ENCODE results near the gene CES3.
"Not testable (repeated sequence)": the region's sequence is repeated elsewhere in the genome, so short reads cannot be mapped to it uniquely, and the experiment has no call there.

The CES3 gene

DNA sequence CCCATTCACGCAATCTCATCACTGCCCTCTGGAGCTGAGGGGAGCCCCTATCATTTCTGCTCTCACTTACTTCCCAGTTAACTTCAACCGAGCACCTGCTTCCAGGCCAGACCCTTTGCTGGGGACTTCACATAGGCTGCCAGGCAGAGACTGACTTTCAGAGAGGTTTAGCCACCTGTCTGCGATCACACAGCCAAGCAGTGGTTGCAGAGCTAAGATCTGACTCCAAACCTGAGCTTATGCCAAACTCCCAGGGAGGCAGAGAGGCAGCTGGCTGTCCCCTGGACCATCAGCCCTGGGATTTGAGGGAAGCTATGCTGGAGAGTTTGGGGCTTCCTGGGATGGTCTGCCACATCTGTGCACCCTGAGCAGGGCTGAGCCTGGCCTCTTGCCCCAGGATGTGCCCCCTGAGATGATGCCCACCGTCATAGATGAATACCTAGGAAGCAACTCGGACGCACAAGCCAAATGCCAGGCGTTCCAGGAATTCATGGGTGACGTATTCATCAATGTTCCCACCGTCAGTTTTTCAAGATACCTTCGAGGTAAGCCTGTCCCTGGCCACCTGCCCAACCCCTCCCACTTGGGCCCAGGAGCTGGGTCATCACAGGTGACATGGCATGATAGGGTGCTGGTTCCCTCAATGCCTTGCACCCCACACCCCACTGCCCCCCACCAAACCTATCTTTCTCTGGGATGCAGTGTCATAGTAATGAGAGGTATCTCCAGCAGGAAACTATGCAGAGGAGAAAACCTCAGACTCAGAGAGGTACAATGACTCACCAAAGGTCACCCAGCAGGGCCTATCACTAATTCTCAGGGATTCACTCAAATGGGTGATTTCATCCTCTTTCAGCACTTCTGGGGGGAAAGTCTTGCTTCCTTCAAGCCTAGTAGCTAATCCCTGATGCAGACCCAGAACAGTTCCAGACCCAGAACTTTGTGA, 10.0 kb downstream of the CES3 start:
- peak; percentile 70 for DNase-seq (ENCODE audit: low spot score)

DNA sequence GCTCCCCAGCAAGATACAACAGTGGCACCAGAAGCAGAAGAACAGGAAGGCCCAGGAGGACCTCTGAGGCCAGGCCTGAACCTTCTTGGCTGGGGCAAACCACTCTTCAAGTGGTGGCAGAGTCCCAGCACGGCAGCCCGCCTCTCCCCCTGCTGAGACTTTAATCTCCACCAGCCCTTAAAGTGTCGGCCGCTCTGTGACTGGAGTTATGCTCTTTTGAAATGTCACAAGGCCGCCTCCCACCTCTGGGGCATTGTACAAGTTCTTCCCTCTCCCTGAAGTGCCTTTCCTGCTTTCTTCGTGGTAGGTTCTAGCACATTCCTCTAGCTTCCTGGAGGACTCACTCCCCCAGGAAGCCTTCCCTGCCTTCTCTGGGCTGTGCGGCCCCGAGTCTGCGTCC, 11.9 kb downstream of the CES3 start:
- DNase-seq (ENCODE audit: low spot score): no peak

DNA sequence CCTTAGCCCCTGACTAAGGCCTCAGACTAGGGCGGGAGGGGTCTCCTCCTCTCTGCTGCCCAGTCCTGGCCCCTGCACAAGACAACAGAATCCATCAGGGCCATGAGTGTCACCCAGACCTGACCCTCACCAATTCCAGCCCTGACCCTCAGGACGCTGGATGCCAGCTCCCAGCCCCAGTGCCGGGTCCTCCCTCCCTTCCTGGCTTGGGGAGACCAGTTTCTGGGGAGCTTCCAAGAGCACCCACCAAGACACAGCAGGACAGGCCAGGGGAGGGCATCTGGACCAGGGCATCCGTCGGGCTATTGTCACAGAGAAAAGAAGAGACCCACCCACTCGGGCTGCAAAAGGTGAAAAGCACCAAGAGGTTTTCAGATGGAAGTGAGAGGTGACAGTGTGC, 12.7 kb downstream of the CES3 start:
- no peak for DNase-seq (ENCODE audit: low spot score)

DNA sequence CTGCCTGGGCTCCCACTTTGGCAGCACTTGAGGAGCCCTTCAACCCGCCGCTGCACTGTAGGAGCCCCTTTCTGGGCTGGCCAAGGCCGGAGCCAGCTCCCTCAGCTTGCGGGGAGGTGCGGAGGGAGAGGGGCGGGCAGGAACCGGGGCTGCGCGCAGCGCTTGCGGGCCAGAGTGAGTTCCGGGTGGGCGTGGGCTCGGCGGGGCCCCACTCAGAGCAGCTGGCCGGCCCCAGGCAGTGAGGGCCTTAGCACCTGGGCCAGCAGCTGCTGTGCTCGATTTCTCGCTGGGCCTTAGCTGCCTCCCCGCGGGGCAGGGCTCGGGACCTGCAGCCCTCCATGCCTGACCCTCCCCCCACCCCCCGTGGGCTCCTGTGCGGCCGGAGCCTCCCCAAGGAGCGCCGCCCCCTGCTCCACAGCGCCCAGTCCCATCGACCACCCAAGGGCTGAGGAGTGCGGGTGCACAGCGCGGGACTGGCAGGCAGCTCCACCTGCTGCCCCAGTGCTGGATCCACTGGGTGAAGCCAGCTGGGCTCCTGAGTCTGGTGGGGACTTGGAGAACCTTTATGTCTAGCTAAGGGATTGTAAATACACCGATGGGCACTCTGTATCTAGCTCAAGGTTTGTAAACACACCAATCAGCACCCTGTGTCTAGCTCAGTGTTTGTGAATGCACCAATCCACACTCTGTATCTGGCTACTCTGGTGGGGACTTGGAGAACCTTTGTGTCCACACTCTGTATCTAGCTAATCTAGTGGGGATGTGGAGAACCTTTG, 13.3 kb downstream of the CES3 start:
- not testable (repeated sequence) for DNase-seq (ENCODE audit: low spot score)

DNA sequence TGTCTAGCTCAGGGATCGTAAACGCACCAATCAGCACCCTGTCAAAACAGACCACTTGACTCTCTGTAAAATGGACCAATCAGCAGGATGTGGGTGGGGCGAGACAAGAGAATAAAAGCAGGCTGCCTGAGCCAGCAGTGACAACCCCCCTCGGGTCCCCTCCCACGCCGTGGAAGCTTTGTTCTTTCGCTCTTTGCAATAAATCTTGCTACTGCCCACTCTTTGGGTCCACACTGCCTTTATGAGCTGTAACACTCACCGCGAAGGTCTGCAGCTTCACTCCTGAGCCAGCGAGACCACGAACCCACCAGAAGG, 13.8 kb downstream of the CES3 start:
- DNase-seq (ENCODE audit: low spot score): not testable (repeated sequence)

DNA sequence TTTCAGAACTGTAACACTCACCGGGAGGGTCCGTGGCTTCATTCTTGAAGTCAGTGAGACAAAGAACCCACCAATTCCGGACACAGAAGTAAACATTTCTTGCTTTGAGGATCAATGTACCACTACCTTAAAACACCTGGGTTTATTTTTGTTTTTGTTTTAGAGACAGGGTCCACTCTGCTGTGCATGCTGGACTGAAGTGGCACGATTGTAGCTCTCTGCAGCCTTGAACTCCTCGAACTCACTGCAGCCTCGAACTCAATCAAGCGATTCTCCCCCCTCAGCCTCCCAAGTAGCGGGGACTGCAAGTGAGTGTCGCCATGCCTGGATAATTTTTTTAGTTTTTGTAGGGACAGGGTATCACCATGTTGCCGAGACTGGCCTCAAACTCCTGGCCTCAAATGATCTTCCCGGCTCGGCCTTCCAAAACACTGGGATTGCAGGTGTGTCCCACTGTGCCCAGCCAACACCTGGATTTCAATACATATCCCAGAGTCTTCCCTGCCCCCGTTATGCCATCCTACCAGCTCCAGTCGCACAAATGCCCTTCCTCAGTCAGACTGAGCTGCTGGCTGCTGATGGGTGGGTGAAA, 14.3 kb downstream of the CES3 start:
- no peak for DNase-seq (ENCODE audit: low spot score)

DNA sequence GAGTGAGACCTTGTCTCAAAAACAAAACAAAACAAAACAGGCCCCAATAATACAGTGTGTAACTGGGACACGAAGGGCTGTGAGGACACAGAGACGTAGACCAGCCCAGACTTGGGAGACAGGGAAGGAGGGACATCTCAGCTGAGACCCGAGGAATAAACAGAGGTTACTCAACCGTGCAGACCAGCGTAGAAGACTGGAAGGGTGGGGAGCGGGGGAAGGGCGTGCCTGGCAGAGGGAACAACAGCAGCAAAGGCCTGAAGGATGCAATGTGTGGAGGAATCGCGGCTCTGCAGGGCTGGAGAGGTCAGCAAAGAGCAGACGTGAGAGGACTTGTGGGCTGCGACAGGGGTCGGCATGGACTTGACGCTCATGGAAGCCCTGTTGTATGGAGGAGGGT, 15.7 kb downstream of the CES3 start:
- no peak for DNase-seq (ENCODE audit: low spot score)

DNA sequence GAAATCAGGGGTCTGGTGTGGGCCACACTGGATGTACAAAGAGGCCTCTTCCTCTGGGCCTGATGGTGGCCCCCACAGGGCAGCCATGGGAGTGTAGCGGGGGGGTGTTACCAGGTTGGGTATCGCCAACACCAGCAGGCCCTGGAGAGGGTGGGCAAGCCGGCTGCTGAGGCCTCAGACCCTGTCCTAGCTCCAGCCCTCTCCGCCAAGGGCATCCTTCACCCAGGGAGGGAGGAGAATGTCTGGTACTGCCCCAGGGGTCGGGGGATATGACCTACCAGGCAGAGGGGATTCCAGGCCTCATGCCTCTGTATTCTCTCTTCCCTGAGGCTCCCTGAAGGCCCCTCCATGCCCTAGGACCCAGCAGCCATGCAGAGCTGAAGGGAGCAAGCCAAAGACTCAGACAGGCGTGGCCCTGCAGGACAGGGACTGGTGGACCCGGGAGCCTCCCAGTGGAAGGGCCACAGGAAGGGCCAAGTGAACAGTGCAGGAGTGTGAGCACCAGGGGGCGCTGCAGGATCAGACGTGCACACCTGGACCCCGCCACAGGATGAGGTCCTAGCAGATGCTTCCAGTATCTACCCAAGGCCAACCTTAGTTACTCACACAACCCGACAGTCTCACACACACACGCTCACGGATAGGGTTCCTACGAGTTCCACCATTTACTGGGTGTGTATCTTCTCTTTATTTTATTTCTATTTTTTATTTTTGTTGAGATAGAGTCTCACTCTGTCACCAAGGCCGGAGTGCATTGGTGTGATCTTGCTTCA, 16.5 kb downstream of the CES3 start:
- DNase-seq (ENCODE audit: low spot score): peak; percentile 88

DNA sequence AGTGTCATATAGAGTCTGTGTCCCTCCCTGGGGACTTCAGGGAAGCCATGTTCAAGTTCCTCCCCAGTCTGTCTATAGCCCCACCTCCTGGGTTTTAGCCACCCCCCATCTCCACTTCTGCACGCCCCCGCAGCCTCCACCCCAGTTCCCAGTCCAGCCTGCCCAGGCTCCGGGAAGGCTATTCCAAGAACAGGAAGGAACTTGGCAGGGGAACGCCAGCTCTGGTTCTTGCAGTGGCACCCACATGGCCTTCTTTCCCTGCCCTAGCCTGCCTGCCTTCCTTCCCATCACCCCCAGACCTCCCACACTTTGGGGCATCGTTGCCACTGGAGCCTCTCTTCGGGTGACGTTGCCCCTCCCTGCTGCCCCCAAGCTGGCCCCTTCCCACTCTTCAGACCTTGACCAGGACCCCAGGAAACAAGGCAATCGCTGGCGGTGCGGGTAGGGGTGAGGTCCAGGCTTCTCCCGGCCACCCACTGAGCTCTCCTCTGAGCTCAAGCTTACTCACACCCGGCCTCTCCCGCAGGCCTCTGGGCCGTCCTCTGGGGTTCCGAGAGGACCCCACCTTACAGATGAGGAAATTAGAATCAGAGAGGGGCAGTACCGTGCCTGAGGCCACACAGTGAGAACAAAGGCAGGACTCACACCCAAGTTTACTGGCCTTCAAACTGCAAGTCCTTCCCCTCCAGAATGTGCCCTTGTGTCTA, 18.1 kb downstream of the CES3 start:
- no peak for DNase-seq (ENCODE audit: low spot score)

DNA sequence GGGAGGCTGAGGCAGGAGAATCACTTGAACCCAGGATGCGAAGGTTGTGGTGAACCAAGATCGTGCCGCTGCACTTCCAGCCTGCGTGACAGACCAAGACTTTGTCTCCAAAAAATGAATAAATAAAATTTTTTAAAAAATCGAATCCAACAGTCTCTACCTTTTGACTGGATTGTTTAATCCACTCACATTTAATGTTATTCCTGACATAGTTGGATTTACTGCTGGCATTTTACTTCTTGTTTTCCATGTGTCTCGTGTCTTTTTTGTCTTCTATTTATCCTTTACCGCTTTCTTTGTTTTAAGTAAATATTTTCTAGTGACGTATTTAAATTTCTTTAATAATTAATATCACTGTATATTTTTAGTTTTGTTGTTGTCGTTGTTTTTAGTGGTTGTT, 22.0 kb downstream of the CES3 start:
- no peak for DNase-seq (ENCODE audit: low spot score)

DNA sequence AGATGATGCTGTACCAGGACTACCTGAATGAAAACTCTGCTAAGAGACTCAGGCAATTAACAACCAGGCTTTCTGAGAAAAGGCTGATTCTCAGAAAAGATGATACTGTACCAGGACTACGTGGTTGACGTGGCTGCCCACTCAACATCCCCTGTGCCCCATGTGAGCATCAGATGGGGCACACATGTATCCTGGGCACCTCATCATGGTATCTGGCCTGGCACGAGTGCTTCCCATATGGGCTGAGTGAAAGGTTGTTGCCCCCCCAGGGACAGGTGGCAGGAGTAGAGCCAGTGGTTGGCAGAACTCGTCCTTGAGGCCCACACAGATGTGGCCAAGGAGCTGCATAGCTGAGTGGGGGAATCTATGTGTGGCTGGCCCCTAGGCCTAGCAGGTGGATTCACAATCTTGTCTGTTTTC, 23.8 kb downstream of the CES3 start:
- DNase-seq (ENCODE audit: low spot score): no peak

DNA sequence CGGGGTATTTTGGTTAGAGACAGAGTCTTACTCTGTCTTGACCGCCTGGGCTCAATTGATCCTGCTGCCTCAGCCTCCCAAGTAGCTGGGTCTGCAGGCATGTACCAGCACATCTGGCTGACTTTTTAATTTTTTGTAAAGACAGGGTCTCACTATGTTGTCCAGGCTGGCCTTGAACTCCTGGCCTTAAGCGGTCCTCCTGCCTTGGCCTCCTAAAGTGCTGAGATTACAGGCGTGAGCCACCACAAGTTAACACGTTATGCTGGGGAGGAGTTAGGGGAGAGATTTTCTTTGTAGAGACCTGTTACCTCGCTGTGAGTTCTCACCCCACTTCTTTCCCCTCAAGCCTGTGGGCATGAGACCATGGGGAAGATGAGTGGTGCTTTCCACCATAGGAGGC, 25.5 kb downstream of the CES3 start:
- DNase-seq (ENCODE audit: low spot score): no peak

DNA sequence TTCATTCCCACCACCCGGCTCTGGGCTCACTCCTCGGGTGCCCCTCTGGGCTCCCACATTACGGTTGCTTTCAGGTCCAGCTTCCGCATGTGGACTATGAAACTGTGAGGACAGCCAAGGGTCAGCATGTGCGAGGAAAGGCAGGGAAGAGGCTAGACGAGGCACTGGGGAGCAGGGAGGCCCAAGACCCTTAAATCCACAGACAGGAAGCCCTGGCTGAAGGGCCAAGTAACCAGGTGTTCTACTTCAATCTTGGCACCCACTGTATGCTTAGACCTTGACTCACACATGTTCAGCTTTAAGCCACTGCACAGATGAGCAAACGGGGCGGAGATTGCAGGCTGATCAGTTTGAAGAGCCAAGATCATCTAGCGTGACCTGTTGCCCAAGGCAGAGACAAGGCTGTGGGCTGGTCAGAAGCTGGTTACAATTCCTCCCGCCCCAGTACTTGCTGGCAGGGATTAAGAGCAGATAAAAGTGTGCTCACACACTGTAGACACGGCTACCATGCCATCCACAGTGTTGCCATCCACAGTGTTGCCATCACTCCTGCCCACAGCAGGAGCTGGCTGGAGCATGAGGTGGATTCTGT, 27.2 kb downstream of the CES3 start, which contains the start of gene CES4A:
Gene CES4A, plus strand, starts transcription at position 393 of the 592 bp plus-strand sequence. Its CDS starts 184 bp downstream, at position 577.
- no peak for DNase-seq (ENCODE audit: low spot score)

DNA sequence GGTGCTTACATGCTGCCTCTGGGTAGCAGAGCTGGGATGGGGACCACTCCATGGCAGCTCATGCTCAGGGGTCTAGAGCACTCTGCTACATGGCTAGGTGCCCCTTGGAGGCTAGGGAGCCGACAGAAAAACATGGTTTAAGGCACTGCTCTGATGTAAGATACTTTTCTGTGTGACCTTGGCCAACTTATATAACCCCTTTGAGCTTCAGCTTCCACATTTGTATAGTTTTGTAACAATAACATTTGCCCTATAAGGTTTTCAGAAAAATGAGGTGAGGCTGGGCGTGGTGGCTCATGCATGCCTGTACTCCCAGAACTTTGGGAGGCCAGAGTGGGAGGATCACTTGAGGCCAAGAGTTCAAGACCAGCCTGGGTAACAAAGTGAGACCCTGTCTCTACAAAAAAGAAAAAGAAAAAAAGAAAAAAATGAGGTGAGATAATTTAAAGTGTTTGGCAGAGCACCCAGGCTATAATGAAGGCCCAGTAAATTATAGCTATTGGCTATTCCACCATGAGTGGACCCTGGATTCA, 30.5 kb downstream of the CES3 start:
- no peak for DNase-seq (ENCODE audit: low spot score)

DNA sequence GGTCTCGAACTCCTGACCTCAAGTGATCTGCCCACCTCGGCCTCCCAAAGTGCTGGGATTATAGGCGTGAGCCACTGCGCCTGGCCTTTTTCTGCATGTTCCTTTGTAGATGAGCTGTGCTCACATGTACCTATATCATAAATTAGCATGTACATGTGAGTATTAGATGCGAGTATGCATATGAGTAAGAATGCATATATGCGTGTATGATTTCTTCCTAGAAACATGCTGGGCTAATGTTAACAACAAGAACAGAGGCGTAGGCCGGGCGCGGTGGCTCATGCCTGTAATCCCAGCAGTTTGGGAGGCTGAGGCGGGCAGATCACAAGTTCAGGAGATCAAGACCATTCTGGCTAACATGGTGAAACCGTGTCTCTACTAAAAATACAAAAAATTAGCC, 32.5 kb downstream of the CES3 start:
- DNase-seq (ENCODE audit: low spot score): not testable (repeated sequence)

DNA sequence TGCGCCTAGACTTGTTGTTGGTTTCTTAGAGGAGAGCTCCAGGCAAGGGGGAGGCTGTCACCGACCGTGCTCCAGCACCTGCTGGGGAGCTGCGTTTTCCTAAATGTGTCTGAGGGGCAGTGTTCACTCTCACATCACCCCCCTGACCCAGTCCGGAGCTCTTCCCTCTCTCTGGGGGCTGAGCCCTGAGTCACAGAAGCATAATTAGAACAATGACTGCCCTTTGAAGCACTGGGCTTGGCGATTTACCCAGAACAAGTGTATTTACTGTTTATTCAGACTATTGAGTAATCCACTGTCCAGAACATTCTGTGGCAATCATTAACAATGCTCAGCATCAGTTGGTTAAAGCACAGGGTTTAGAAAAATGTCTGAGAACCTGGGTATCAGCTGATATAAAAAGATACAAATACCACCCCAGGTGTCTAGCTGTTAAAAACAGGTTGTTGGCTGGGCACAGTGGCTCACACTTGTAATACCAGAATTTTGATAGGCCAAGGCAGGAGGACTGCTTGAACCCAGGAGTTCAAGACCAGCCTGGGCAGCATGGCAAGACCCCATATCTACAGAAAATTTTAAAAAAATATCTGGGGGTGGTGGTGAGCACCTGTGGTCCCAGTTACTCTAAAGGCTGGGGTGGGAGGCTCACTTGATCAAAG, 35.4 kb downstream of the CES3 start:
- DNase-seq (ENCODE audit: low spot score): peak; percentile 75

DNA sequence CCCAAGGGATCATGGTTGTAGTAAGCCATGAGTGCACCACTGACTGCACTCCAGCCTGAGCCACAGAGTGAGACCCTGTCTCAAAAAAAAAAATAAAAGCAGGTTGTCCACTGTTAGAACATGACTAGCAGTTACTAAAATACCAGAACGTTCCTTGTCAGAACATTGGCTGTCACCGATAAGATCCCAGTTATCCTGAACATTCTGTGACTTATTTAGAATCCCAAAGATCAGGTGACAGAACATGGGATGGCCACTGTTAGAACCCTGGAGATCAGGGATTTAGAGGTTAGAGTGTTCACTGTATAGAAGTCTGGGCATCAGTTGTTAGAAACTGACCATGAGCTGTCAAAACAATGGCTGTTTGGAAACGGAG, 35.9 kb downstream of the CES3 start:
- DNase-seq (ENCODE audit: low spot score): no peak

DNA sequence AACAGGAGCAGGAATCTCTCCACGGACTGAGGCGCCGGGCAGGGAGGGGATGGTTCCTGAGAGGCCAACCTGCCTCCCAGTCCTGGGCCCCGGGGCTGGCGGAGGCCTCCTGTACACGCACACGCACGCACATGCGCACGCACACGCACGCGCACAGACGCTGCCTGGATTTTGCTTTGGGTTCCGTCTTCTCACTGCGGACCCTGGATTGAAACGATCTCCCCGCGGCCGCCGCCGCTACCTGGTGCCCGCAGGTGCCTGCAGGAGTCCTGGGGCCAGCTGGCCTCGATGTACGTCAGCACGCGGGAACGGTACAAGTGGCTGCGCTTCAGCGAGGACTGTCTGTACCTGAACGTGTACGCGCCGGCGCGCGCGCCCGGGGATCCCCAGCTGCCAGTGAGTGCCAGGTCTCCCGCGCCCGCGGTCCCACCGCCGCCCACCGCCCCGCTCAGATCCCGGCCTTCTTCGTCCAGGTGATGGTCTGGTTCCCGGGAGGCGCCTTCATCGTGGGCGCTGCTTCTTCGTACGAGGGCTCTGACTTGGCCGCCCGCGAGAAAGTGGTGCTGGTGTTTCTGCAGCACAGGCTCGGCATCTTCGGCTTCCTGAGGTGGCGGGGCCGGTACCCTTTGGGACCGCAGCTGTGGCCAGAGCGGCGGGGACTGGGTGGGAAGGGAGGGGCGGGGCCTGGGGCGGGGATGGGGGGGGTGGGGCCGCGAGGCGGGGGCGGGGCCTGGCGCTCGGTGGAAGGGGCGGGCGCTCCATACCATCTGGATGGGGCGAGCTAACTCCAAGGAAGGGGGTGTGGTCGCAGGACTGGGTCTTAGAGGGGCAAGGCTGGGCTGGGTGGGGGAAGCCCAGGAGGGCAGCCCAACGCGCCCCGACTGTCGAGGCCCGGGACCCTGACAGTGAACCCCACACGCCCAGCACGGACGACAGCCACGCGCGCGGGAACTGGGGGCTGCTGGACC, 39.6 kb downstream of the CES3 start:
- peak; percentile 84 for DNase-seq (ENCODE audit: low spot score)

DNA sequence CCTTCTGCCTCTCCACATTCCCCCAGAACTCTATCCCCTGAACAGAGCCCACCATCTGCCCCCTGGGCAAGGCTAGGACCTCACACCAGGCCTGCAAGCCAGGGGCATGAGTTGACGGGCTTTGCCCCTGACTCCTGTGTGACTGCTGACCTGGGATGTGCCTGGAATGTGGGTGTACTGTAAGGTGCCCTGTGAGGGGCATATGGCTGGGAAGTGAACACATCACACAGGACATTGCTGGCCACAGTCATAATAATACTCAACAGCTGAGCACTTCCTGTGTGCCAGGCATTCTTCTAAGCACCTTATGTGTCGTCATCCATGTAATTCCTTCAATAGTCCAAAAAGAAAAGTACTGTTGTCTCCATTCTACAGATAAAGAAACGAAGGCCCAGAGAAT, 40.7 kb downstream of the CES3 start:
- no peak for DNase-seq (ENCODE audit: low spot score)
